HG02870 (cell line): Measurements from ENCODE around the gene POLR2E.
"Not testable (repeated sequence)": the region's sequence is repeated elsewhere in the genome, so short reads cannot be mapped to it uniquely, and the experiment has no call there.

Experiments used
- ATAC-seq: cut with Tn5 transposase; IDR thresholded peaks from one replicate; pipeline ENCODE4 v1.9.1; 2021; ENCODE audit warnings: mild to moderate bottlenecking, moderate library complexity; ENCODE audit not compliant: unreplicated experiment

The POLR2E gene

GRCh38 chr19:1126984-1127760 lies 32.0 kb upstream of the POLR2E start:
- ATAC-seq, result no peak

- ATAC-seq, result no peak
Observed at GRCh38 chr19:1125601-1126467, 30.7 kb upstream of the POLR2E start.

GRCh38 chr19:1123885-1124677 lies 28.9 kb upstream of the POLR2E start:
- no peak for ATAC-seq

- ATAC-seq, result no peak
Observed at GRCh38 chr19:1123381-1123780, 28.2 kb upstream of the POLR2E start.

DNA sequence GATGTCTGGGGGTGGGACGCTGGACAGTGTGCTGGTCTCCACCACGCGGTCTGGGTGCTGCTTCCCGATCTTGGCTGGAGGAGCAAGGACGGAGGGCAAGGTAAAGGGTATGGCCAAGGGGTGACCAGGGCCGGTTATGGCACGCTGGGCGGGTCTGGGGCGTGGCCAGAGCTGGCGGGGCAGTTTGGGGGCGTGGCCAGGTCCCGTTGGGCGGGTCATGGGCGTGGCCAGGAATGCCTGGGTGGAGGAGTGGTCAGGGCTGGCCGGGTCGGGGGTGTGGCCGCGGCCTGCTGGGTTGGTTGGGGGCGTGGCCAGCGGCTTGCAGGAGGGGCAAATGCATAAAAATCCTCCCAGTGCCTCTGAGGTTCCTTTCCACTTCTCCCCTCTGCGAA lies 27.8 kb upstream of the POLR2E start:
- no peak for ATAC-seq

- no peak for ATAC-seq
Observed at GRCh38 chr19:1122021-1122971, 27.1 kb upstream of the POLR2E start.

DNA sequence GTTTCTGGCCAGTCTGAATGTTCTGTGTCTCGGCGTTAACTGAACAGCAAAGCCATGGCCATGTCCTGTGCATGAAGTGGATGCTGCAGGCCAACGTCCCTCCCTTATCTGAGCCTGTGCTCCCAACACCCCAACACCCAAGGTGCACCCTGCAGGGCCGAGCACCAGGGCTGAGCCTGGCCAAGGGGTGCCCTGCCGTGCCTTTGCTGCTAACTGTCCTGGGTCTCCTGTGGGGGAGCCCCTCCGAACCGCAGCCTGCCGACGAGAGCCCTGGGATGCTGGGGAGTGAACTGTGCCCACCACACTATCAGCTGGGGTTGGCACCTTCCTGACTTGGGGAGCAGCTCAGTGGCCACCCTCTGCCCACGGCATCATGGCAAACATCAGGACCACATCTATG lies 26.2 kb upstream of the POLR2E start:
- ATAC-seq, result no peak

- ATAC-seq, result no peak
Observed at GRCh38 chr19:1119475-1120217, 24.5 kb upstream of the POLR2E start.

GRCh38 chr19:1118999-1119398 lies 23.8 kb upstream of the POLR2E start:
- no peak for ATAC-seq

GRCh38 chr19:1117654-1118053 lies 22.5 kb upstream of the POLR2E start:
- no peak for ATAC-seq

DNA sequence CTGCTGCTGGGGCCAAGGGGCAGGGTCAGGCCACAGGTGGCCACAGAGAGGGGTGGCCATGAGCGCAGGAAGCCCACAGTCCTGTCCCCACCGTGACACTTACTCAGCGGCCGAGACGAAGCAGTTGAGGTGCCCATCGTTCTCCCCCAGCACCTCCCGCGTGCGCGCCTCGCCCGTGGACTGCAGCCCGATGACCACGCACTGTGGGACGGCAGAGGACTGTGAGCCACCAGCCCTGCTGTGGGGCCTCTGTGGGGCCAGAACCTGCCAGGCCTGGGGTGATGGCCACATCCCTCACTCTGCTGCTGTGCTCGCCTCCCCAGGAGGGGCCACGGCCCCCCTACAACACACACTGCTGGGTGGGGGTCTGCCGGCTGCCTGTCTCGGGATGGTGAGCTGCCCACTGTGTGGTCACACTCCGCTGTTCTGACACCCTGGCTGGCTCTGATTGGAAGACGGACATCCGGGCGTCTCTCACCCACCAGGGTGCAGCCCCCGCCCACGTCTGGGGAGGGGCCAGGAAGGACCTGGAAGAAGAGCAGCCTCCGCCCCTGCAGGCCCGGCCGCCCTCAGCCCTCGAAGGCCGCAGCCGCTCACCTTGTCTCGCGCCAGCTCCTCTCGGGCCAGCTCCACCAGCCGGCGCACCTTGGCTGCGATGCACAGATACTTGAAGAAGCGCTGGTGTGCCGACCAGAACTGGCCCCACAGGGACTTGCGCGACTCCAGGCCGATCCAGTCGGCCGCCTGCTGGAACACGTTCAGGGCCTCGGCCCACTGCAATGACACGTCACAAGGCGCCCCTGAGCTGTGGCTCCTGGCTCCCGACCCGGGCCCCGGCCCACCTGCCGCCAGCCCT lies 21.8 kb upstream of the POLR2E start:
- ATAC-seq, result no peak

DNA sequence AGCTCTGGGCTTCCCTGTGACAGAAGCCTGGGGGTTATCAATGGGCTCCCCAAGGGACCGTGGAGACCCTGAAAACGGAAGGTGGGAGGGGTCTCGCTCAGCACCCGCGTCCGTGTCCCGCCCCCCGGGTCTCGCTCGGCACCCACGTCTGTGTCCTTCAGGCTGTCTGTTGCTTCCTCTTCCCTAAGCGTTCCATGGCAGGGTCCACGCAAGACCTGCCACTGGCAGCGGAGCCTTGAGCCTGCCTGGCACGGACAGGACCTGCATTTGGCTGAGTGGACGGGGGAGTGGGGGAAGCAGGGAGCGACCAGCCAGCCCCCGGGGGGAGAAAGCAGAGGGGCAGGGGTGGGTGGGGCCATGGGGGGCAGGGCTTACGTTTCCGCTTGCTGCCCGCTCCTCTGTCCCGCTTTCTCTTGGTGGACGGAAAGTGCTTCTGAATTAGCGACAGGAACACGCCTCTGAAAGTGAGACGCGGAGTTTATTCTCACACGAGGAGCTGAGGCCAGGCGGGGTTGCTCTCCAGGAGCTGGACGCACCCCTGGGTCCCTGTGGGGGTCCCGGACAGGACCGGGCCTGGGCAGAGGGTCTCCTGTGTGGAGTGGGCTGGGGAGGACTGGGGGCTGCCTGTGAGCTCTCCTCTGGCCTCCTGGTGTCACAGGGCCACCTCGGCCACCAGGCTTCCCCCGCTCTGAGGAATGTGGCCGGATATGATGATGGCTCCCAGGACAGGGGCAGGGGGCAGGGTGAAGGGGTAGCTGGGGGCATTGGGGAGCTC lies 20.7 kb upstream of the POLR2E start:
- no peak for ATAC-seq

- not testable (repeated sequence) for ATAC-seq
Observed at GRCh38 chr19:1114728-1115127, 19.6 kb upstream of the POLR2E start.

GRCh38 chr19:1113986-1114483 lies 18.9 kb upstream of the POLR2E start:
- ATAC-seq, result no peak

GRCh38 chr19:1113030-1113985 lies 18.1 kb upstream of the POLR2E start:
- ATAC-seq, result no peak

GRCh38 chr19:1112268-1113029 lies 17.3 kb upstream of the POLR2E start:
- ATAC-seq, result no peak
